CD4-positive, alpha-beta T cell (primary cell): ENCODE data around the gene BMX. TPM values are rescaled to one million over a fixed set of nuclear protein-coding genes. Genes with fewer than 3 reads are reported as not detected.

Source experiments
- ATAC-seq: fragments of 200-7000 bp; cut with Tn5 transposase; one replicate; pipeline ENCODE4 v1.10.0; 2022; ENCODE audit warnings: mild to moderate bottlenecking; ENCODE audit not compliant: poor library complexity
- CTCF ChIA-PET: fragments of 350-600 bp; sonication (Branson Sonifier 250); formaldehyde crosslinking; loops from one replicate; lab custom pipeline; 2021; ENCODE audit warnings: antibody characterized with exemption, inconsistent platforms; lab: Charles Lee
- POLR2A ChIA-PET: fragments of 350-600 bp; sonication (Branson Sonifier 250); formaldehyde crosslinking; loops from one replicate; lab custom pipeline; 2021; ENCODE audit warnings: antibody characterized with exemption, inconsistent platforms; lab: Charles Lee
- DNase-seq, 14 experiments: peaks; one replicate each; pipeline ENCODE4 v3.0.0-alpha.2; 2013 to 2020; ENCODE audit warnings: mixed read lengths in 2 of 14
- H3K27ac ChIP-seq, 2 donors: one replicate each; pipeline versions ENCODE4 v1.5.1 to v1.7.0; 2013; ENCODE audit warnings: low read length in 2 of 2, low read depth in 1 of 2, mild to moderate bottlenecking in 1 of 2
- H3K27me3 ChIP-seq, 2 experiments: 1 replicate in 1 of 2; 2 replicates in 1 of 2; pipeline versions ENCODE4 v1.6.1 to v1.7.0; 2013; ENCODE audit warnings: low read length in 2 of 2, control low read depth in 1 of 2, mild to moderate bottlenecking in 1 of 2, moderate library complexity in 1 of 2; ENCODE audit not compliant: insufficient read depth in 2 of 2, control insufficient read depth in 1 of 2
- H3K36me3 ChIP-seq: one replicate; pipeline ENCODE4 v1.6.1; 2013; ENCODE audit warnings: low read length, control low read depth; ENCODE audit not compliant: insufficient read depth
- H3K4me1 ChIP-seq: one replicate; pipeline ENCODE4 v1.6.1; 2013; ENCODE audit warnings: low read length, control low read depth; ENCODE audit not compliant: insufficient read depth
- H3K4me3 ChIP-seq: one replicate; pipeline ENCODE4 v1.5.1; 2013; ENCODE audit warnings: mild to moderate bottlenecking, low read length, moderate library complexity
- H3K9me3 ChIP-seq, 2 experiments: 1 replicate in 1 of 2; 2 replicates in 1 of 2; pipeline versions ENCODE4 v1.6.1 to v1.7.0; 2013; ENCODE audit warnings: low read length in 2 of 2, mild to moderate bottlenecking in 2 of 2, control low read depth in 1 of 2, moderate library complexity in 1 of 2; ENCODE audit not compliant: control insufficient read depth in 1 of 2, insufficient read depth in 1 of 2
- H3K27ac Mint-ChIP-seq: one replicate; pipeline ENCODE4 v1.8.0; 2020; ENCODE audit warnings: mixed read lengths
- H3K27me3 Mint-ChIP-seq: one replicate; pipeline ENCODE4 v1.8.0; 2021; ENCODE audit warnings: mixed read lengths
- H3K36me3 Mint-ChIP-seq: one replicate; pipeline ENCODE4 v1.8.0; 2021; ENCODE audit warnings: low read depth, mixed read lengths
- H3K4me1 Mint-ChIP-seq: one replicate; pipeline ENCODE4 v1.8.0; 2021; ENCODE audit warnings: low read depth, mixed read lengths
- H3K4me3 Mint-ChIP-seq: one replicate; pipeline ENCODE4 v1.8.0; 2020; ENCODE audit warnings: mild to moderate bottlenecking, mixed read lengths
- H3K9me3 Mint-ChIP-seq: one replicate; pipeline ENCODE4 v1.8.0; 2020; ENCODE audit warnings: mixed read lengths
- intact Hi-C, 2 experiments: fragments of 100-400 bp; cut with DNase I in 1 of 2; cut with micrococcal nuclease in 1 of 2; formaldehyde crosslinking; loops; one replicate each; pipeline versions ENCODE4 v1.15.1 to v1.9.0; 2023 to 2025; cut with DNase I, micrococcal nuclease
- total RNA-seq, 174 experiments: library from RNA in 2 of 174; stranded (reverse) in 2 of 174; gene quantifications; one replicate each; pipeline ENCODE4 v1.2.3 and lab custom pipeline; 2021 to 2026
- TF ChIP-seq, protein P1 (sequence below): fragments of 200-600 bp; IDR thresholded peaks from one replicate; pipeline ENCODE4 v1.8.0; 2022; ENCODE audit warnings: antibody characterized with exemption, mild to moderate bottlenecking

The BMX gene
- total RNA-seq, 2 experiments from 2014 or later: not detected

DNA sequence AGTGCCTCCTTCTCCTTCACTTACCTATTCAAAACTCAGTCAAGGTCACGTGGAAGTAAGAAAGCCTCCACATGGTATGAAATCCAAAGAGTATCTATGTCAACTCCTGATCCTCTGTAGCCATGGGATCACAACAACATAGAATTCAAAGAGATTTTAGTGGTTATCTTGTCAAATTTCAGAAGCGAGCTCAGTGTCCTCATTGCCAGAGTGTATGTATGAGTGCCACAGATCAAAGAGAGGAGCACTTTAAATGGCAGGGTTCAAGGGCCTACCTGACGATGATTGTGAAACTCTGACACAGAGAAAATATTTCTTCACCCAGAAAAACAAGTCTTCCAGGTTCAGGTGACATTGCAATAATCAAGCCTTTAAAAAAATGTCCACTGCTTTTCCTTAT is 101.3 kb downstream of the BMX start:
- H3K4me1 ChIP-seq: no peaks in the 10 kb centered on the region
- H3K36me3 Mint-ChIP-seq: no peaks in the 10 kb centered on the region
- POLR2A ChIA-PET: no interaction called here
- no peak overlapping the region for H3K27ac Mint-ChIP-seq
- CTCF ChIA-PET: no interaction called here
- ATAC-seq (no peak), DNase-seq (no peak)
- peaks cover 0 to 5% of the 10 kb centered on the region in 2 experiments for H3K27me3 ChIP-seq
- intact Hi-C loops: no loop called here
- no peak overlapping the region for H3K4me3 Mint-ChIP-seq
- H3K4me1 Mint-ChIP-seq: no peaks in the 10 kb centered on the region
- H3K36me3 ChIP-seq: no peaks in the 10 kb centered on the region
- H3K4me3 ChIP-seq: no peak overlapping the region
- H3K9me3 Mint-ChIP-seq: no peaks in the 10 kb centered on the region
- H3K9me3 ChIP-seq: no peaks in the 10 kb centered on the region
- TF ChIP-seq, protein P1, sequence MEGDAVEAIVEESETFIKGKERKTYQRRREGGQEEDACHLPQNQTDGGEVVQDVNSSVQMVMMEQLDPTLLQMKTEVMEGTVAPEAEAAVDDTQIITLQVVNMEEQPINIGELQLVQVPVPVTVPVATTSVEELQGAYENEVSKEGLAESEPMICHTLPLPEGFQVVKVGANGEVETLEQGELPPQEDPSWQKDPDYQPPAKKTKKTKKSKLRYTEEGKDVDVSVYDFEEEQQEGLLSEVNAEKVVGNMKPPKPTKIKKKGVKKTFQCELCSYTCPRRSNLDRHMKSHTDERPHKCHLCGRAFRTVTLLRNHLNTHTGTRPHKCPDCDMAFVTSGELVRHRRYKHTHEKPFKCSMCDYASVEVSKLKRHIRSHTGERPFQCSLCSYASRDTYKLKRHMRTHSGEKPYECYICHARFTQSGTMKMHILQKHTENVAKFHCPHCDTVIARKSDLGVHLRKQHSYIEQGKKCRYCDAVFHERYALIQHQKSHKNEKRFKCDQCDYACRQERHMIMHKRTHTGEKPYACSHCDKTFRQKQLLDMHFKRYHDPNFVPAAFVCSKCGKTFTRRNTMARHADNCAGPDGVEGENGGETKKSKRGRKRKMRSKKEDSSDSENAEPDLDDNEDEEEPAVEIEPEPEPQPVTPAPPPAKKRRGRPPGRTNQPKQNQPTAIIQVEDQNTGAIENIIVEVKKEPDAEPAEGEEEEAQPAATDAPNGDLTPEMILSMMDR: no peak
- no peak overlapping the region for H3K27ac ChIP-seq
- peaks cover 12% of the 10 kb centered on the region for H3K27me3 Mint-ChIP-seq

DNA sequence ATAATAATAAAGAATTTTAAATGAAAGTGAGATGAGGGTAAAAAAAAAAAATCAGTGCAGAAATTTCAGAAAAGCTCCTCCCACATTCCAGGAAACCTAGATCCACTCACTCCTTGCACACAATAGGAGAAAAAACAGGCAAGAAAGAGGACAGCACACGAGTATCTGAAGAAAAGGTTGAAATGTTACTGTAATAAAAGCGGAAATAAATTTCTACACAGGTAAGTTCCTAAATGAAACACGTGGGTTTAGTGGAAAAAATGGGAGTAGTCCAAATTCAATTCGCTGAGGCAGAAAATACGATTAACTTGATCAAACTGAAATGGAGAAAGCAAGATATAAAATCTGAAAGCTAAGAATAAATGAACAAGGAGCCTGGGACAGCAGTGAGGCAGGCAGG is 102.2 kb downstream of the BMX start:
- peaks cover 12% of the 10 kb centered on the region for H3K27me3 Mint-ChIP-seq
- no peaks in the 10 kb centered on the region for H3K4me1 ChIP-seq
- no peak overlapping the region for H3K27ac ChIP-seq
- DNase-seq (no peak), ATAC-seq (no peak)
- TF ChIP-seq, protein P1: no peak
- CTCF ChIA-PET: no interaction called here
- no peaks in the 10 kb centered on the region for H3K4me1 Mint-ChIP-seq
- no peaks in the 10 kb centered on the region for H3K36me3 Mint-ChIP-seq
- POLR2A ChIA-PET: no interaction called here
- no peak overlapping the region for H3K4me3 ChIP-seq
- no peaks in the 10 kb centered on the region for H3K36me3 ChIP-seq
- H3K4me3 Mint-ChIP-seq: no peak overlapping the region
- H3K9me3 ChIP-seq: no peaks in the 10 kb centered on the region
- H3K27me3 ChIP-seq: peaks cover 0 to 5% of the 10 kb centered on the region in 2 experiments
- intact Hi-C loops: no loop called here
- no peak overlapping the region for H3K27ac Mint-ChIP-seq
- H3K9me3 Mint-ChIP-seq: no peaks in the 10 kb centered on the region

DNA sequence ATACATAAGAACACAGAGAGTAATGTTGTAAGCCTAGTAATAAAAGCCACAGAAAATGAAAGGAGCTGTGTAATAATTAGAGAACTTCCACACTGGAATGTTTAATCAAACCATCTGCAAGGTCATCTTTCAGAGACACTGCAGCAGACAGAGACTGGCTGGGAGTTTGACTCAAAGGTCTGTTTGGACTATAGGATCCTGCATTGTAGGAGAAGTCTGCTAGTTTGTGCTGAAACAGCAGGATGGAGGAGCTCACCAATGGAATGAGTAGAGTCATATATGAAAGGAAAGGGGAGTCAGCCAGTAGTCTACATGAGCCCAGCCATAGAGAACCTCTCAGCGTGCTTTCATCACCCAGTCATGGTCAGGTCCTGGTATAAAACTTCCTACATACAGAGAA is 104.6 kb downstream of the BMX start:
- Histone ChIP-seq H3K36me3 (no peaks in the 10 kb centered on the region), H3K4me1 (no peaks in the 10 kb centered on the region), H3K9me3 (no peaks in the 10 kb centered on the region), H3K27ac (no peak overlapping the region), H3K27me3 (peaks cover 0 to 5% of the 10 kb centered on the region in 2 experiments), H3K4me3 (no peak overlapping the region)
- CTCF ChIA-PET: no interaction called here
- H3K27me3 Mint-ChIP-seq: peaks cover 12% of the 10 kb centered on the region
- POLR2A ChIA-PET: no interaction called here
- TF ChIP-seq, protein P1: no peak
- no peaks in the 10 kb centered on the region for H3K36me3 Mint-ChIP-seq
- H3K27ac Mint-ChIP-seq: no peak overlapping the region
- H3K4me1 Mint-ChIP-seq: no peaks in the 10 kb centered on the region
- no peak for DNase-seq
- intact Hi-C loops: no loop called here
- no peaks in the 10 kb centered on the region for H3K9me3 Mint-ChIP-seq
- no peak for ATAC-seq
- H3K4me3 Mint-ChIP-seq: no peak overlapping the region

Other genes with a start within 250 kb of the BMX start
- under 1 TPM in 1 of 2 experiments, not detected in 1; 0.14 TPM for gene ASB9, start 230.7 kb upstream of the BMX start, total RNA-seq
- gene ASB11, start 185.2 kb upstream of the BMX start, total RNA-seq: not detected
- gene PIGA, start 165.3 kb upstream of the BMX start, total RNA-seq: 100 to 1,000 TPM; 130 to 134 TPM
- not detected for gene VEGFD, start 116.4 kb upstream of the BMX start, total RNA-seq
- gene PIR, start 7.5 kb upstream of the BMX start, total RNA-seq: not detected
- not detected for gene ACE2, start 100.2 kb downstream of the BMX start, total RNA-seq
- gene CLTRN, start 164.0 kb downstream of the BMX start, total RNA-seq: under 1 TPM; 0.44 to 0.56 TPM
- 10 to 100 TPM; 60.8 to 64.5 TPM for gene CA5B, start 237.5 kb downstream of the BMX start, total RNA-seq